Effector memory CD4-positive, alpha-beta T cell (primary cell): ENCODE results near the gene APOBR.
"Not testable (repeated sequence)": the region's sequence is repeated elsewhere in the genome, so short reads cannot be mapped to it uniquely, and the experiment has no call there.

ENCODE experiments used
- DNase-seq, 3 donors: peaks; one replicate each; pipeline ENCODE4 v3.0.0-alpha.2; 2020
- H3K27ac ChIP-seq: 2 replicates; pipeline ENCODE4 v1.7.0; 2013; ENCODE audit warnings: mild to moderate bottlenecking, low read length, moderate library complexity; ENCODE audit not compliant: insufficient read depth, poor library complexity, severe bottlenecking
- H3K27me3 ChIP-seq: replicated peaks from 2 replicates; pipeline ENCODE4 v1.7.0; 2013; ENCODE audit warnings: mild to moderate bottlenecking, low read length; ENCODE audit not compliant: insufficient read depth, control insufficient read depth, poor library complexity, severe bottlenecking
- H3K36me3 ChIP-seq: 2 replicates; pipeline ENCODE4 v1.7.0; 2013; ENCODE audit warnings: mild to moderate bottlenecking, low read length, moderate library complexity; ENCODE audit not compliant: control insufficient read depth, insufficient read depth
- H3K4me1 ChIP-seq: 2 replicates; pipeline ENCODE4 v1.7.0; 2013; ENCODE audit warnings: low read length, mild to moderate bottlenecking; ENCODE audit not compliant: control insufficient read depth, insufficient read depth, poor library complexity, severe bottlenecking
- H3K4me3 ChIP-seq: 2 replicates; pipeline ENCODE4 v1.7.0; 2013; ENCODE audit warnings: low read length, low read depth, mild to moderate bottlenecking; ENCODE audit not compliant: insufficient read depth, poor library complexity, severe bottlenecking
- H3K9me3 ChIP-seq: 2 replicates; pipeline ENCODE4 v1.7.0; 2013; ENCODE audit warnings: mild to moderate bottlenecking, low read length, moderate library complexity; ENCODE audit not compliant: control insufficient read depth

The APOBR gene

GRCh38 chr16:28527100-28527785, 32.8 kb downstream of the APOBR start:
- not testable (repeated sequence) for H3K27ac ChIP-seq, H3K4me3 ChIP-seq, H3K9me3 ChIP-seq, DNase-seq, H3K4me1 ChIP-seq, H3K36me3 ChIP-seq, H3K27me3 ChIP-seq

DNA sequence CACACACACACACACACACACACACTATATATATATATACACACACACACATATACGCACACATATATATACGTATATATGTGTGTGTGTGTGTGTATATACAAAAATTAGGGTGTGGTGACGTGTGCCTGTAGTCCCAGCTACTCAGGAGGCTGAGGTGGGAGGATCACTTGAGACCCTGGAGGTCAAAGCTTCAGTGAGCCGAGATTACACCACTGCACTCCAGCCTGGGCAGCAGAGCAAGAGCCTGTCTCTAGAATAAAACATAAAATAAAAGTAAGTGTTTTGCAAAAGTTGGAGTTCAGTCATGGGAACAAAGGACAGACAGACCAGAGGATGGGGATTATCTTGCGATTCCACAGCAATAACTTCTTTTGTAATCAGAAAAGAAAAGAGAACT, 33.5 kb downstream of the APOBR start:
- no peak overlapping the region for H3K27ac ChIP-seq
- no peak for DNase-seq

DNA sequence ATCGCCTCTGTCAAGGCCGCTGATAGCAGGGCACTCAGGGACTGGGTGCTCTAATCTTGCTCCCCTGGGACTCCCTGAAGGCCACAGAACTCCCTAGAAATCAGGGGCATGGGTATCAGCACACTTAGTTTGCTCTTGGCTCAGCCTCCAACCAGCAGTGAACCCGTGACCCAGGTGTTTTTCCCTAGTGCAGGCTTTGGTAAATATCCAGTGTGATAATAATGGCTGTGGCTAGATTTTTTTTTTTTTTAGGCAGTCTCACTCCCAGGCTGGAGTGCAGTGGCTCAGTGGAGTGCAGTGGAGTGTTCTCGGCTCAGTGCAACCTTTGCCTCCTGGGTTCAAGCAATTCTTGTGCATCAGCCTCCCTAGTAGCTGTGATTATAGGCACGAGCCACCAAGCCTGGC, 34.0 kb downstream of the APOBR start:
- H3K4me1 ChIP-seq = no peaks in the 10 kb centered on the region
- no peaks in the 10 kb centered on the region for H3K36me3 ChIP-seq
- H3K4me3 ChIP-seq = no peak overlapping the region
- DNase-seq = no peak
- no peaks in the 10 kb centered on the region for H3K9me3 ChIP-seq
- no peak overlapping the region for H3K27ac ChIP-seq
- H3K27me3 ChIP-seq = no peaks in the 10 kb centered on the region

More for the DNA sequence above, 33.5 kb downstream of the APOBR start:
- H3K9me3 ChIP-seq = no peaks in the 10 kb centered on the region
- no peaks in the 10 kb centered on the region for H3K36me3 ChIP-seq
- H3K4me1 ChIP-seq = no peaks in the 10 kb centered on the region
- H3K27me3 ChIP-seq = no peaks in the 10 kb centered on the region
- no peak overlapping the region for H3K4me3 ChIP-seq

DNA sequence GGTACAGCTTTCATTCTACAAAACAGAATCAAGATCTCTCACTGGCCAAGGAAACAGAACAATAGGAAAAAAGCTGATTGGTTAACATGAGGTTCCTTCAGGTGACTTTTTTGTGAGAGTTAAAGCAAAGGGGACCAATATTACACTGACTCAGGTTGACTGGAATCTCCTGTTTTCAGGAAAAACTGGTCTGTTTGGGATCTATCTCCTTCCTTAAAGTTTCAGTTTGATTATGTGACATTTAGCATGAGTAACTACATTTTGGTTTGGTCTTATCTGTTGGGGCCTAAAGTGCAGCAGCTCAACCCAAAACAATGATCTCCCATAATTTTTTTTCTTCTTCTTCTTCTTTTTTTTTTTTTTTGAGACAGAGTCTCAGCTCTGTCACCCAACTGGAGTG, 34.7 kb downstream of the APOBR start:
- no peak overlapping the region for H3K4me3 ChIP-seq
- no peaks in the 10 kb centered on the region for H3K36me3 ChIP-seq
- no peaks in the 10 kb centered on the region for H3K27me3 ChIP-seq
- H3K9me3 ChIP-seq = no peaks in the 10 kb centered on the region
- no peak overlapping the region for H3K27ac ChIP-seq
- no peak for DNase-seq
- H3K4me1 ChIP-seq = peaks cover 4% of the 10 kb centered on the region

DNA sequence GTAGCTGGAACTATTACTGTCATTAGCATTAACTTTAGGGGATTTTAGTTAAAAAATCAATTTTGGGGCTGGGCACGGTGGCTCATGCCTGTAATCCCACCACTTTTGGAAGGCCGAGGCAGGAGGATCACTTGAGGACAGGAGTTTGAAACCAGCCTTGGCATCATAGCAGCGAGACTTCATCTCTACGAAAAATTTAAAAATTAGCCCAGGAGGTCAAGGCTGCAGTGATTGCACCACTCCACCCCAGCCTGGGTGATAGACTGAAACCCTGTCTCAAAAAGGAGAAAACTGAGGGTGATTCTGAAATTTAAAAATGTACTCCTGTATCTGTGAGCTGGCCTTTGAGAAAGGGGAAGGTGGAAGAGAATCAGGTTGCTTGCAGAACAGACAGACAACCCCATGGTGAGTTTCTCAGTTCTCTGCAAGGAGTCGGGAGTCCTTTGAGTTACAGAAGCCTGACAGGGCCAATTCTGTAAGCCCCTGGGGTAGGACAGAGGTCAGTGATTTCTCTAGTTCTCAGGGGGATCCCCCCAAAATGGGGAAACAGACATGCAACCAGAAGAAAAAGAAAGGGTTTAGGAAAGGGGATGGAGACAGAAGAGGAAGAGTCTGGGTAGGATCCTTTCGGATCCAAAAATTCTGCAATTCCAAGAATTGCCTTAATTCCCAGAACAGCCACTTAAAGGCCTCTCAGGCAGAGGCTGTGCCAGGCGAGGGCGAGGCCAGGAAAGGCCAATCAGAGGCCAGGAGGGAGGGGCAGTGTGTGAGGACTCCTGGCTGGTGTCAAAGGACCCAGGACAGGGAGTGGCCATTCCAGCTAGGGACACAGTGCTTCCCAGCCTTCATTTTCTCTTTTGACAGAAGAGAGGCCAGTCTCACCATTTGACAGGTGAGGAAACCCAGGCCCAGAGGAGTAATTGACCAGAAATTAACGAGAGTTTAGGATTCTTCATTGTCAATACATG, 37.6 kb downstream of the APOBR start:
- no peaks in the 10 kb centered on the region for H3K27me3 ChIP-seq
- no peak overlapping the region for H3K27ac ChIP-seq
- H3K4me1 ChIP-seq = peaks cover 11% of the 10 kb centered on the region
- DNase-seq = no peak
- H3K36me3 ChIP-seq = no peaks in the 10 kb centered on the region
- no peak overlapping the region for H3K4me3 ChIP-seq
- H3K9me3 ChIP-seq = no peaks in the 10 kb centered on the region

GRCh38 chr16:28532940-28533647, 38.7 kb downstream of the APOBR start:
- Histone ChIP-seq H3K4me1 (peaks cover 11% of the 10 kb centered on the region), H3K27ac (no peak overlapping the region), H3K36me3 (no peaks in the 10 kb centered on the region), H3K27me3 (no peaks in the 10 kb centered on the region), H3K4me3 (no peak overlapping the region), H3K9me3 (no peaks in the 10 kb centered on the region)
- DNase-seq = no peak

GRCh38 chr16:28534542-28535373, 40.3 kb downstream of the APOBR start:
- no peaks in the 10 kb centered on the region for H3K27me3 ChIP-seq
- H3K9me3 ChIP-seq = no peaks in the 10 kb centered on the region
- H3K4me3 ChIP-seq = no peak overlapping the region
- no peaks in the 10 kb centered on the region for H3K36me3 ChIP-seq
- H3K27ac ChIP-seq = peak overlapping the region; percentile 32
- DNase-seq = no peak
- H3K4me1 ChIP-seq = peaks cover 11% of the 10 kb centered on the region

DNA sequence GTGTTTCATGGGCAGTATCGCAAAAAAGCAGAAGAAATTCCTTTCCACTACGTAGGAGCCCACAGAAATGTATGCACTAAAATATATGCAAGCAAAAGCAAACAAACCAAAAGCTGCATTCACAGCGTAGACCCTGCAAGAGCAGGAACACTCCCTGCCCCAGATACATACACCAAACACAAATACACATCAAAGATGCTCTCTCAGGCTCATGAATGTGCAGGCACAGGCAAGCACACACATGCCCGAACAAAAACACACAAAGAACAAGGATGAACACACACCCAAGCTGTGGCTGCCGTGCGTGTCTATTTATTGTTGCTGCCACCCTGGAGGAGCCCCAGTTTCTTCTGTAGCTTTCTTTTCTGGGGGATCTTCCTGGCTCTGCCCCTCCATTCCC, 42.6 kb downstream of the APOBR start:
- no peak for DNase-seq
- peaks cover 11% of the 10 kb centered on the region for H3K4me1 ChIP-seq
- no peaks in the 10 kb centered on the region for H3K27me3 ChIP-seq
- no peak overlapping the region for H3K27ac ChIP-seq
- H3K4me3 ChIP-seq = no peak overlapping the region
- no peaks in the 10 kb centered on the region for H3K9me3 ChIP-seq
- H3K36me3 ChIP-seq = no peaks in the 10 kb centered on the region

- Histone ChIP-seq H3K36me3 (no peaks in the 10 kb centered on the region), H3K4me3 (no peak overlapping the region), H3K27ac (no peak overlapping the region), H3K9me3 (no peaks in the 10 kb centered on the region), H3K27me3 (no peaks in the 10 kb centered on the region), H3K4me1 (peaks cover 11% of the 10 kb centered on the region)
- no peak for DNase-seq
Observed at GRCh38 chr16:28537964-28538732, 43.7 kb downstream of the APOBR start.
